A673 (cell line): Measurements from ENCODE around the gene SSTR5. TPM values are rescaled to one million over a fixed set of nuclear protein-coding genes. Genes with fewer than 3 reads are reported as not detected.

Experiments used
- BruUV-seq: library from RNA; stranded (reverse); fragments of 400-500 nt; replicated peaks from 2 replicates; lab custom pipeline; 2021; lab: Mats Ljungman, UMichigan
- CTCF ChIA-PET: fragments of 300-600 bp; sonication (Branson Sonifier 250); formaldehyde crosslinking; loops from one replicate; lab custom pipeline; 2022; ENCODE audit warnings: antibody characterized with exemption; lab: Charles Lee
- POLR2A ChIA-PET: fragments of 300-600 bp; sonication (Branson Sonifier 250); formaldehyde crosslinking; loops from one replicate; lab custom pipeline; 2022; ENCODE audit warnings: antibody characterized with exemption; ENCODE audit not compliant: low non-redundant PET; lab: Charles Lee
- DNase-seq: peaks from one replicate; pipeline ENCODE4 v3.0.0-alpha.2; 2015; ENCODE audit warnings: low spot score
- H3K27ac ChIP-seq: fragments of 200-600 bp; sonication (generic); 2 replicates; pipeline ENCODE4 v1.5.1; 2016; ENCODE audit warnings: mixed run types, low read depth, mild to moderate bottlenecking, mixed read lengths, antibody characterized with exemption, low read length; ENCODE audit not compliant: poor library complexity, severe bottlenecking
- H3K27me3 ChIP-seq: fragments of 200-600 bp; sonication (generic); replicated peaks from 2 replicates; pipeline ENCODE4 v1.6.1; 2017; ENCODE audit warnings: mixed run types, low read depth, mild to moderate bottlenecking, mixed read lengths, antibody characterized with exemption, low read length; ENCODE audit not compliant: insufficient read depth, poor library complexity
- H3K36me3 ChIP-seq: fragments of 200-600 bp; sonication (generic); 2 replicates; pipeline ENCODE4 v1.6.1; 2016; ENCODE audit warnings: mixed run types, mild to moderate bottlenecking, mixed read lengths, antibody characterized with exemption, low read length; ENCODE audit not compliant: insufficient read depth, poor library complexity, severe bottlenecking
- H3K4me1 ChIP-seq: fragments of 200-600 bp; sonication (generic); 2 replicates; pipeline ENCODE4 v1.6.1; 2017; ENCODE audit warnings: mixed run types, mild to moderate bottlenecking, mixed read lengths, antibody characterized with exemption, low read length; ENCODE audit not compliant: insufficient read depth, poor library complexity, severe bottlenecking
- H3K4me3 ChIP-seq: fragments of 200-600 bp; sonication (generic); 2 replicates; pipeline ENCODE4 v1.5.1; 2016; ENCODE audit warnings: low read depth, mixed run types, mild to moderate bottlenecking, mixed read lengths, low read length; ENCODE audit not compliant: poor library complexity, severe bottlenecking
- H3K9me3 ChIP-seq: fragments of 200-600 bp; sonication (generic); 2 replicates; pipeline ENCODE4 v1.6.1; 2016; ENCODE audit warnings: mixed run types, low read depth, mild to moderate bottlenecking, mixed read lengths, antibody characterized with exemption, low read length; ENCODE audit not compliant: poor library complexity, severe bottlenecking
- CTCF ChIP-seq: fragments of 300-800, 200-600 bp; sonication (generic); conservative IDR thresholded peaks from 2 replicates; pipeline ENCODE4 v1.5.1; 2017; ENCODE audit warnings: low read depth, mild to moderate bottlenecking, antibody characterized with exemption, low read length, moderate library complexity, mixed read lengths
- EZH2 ChIP-seq: fragments of 200-600 bp; sonication (generic); IDR thresholded peaks from 2 replicates; pipeline ENCODE4 v1.6.1; 2017; ENCODE audit warnings: borderline replicate concordance, low read depth, mild to moderate bottlenecking, mixed read lengths, antibody characterized with exemption, low read length; ENCODE audit not compliant: poor library complexity, severe bottlenecking
- intact Hi-C: fragments of 100-400 bp; cut with micrococcal nuclease; formaldehyde crosslinking; loops from one replicate; pipeline ENCODE4 v1.10.0; 2022; ENCODE audit not compliant: unreplicated experiment
- total RNA-seq: library from RNA; stranded (reverse); gene quantifications from 2 replicates; pipeline ENCODE4 v1.2.3, GENCODE V29; 2021

The SSTR5 gene
- total RNA-seq, 1 experiment from 2014 or later = not detected

- Histone ChIP-seq H3K9me3 (no peaks in the 10 kb centered on the region), H3K27me3 (no peaks in the 10 kb centered on the region), H3K36me3 (no peaks in the 10 kb centered on the region), H3K4me3 (no peak overlapping the region), H3K4me1 (peaks cover 10% of the 10 kb centered on the region), H3K27ac (no peak overlapping the region)
- POLR2A ChIA-PET = no interaction called here
- intact Hi-C loops = no loop called here
- TF ChIP-seq CTCF (no peak), EZH2 (no peak)
- BruUV-seq = no TSS peak
- no peak for DNase-seq
- CTCF ChIA-PET = no interaction called here
Observed at GRCh38 chr16:1026057-1026783, 46.3 kb upstream of the SSTR5 start.

- CTCF ChIA-PET = no interaction called here
- no peak for DNase-seq
- TF ChIP-seq CTCF = no peak
- no peak for TF ChIP-seq EZH2
- BruUV-seq = no TSS peak
- Histone ChIP-seq H3K36me3 (no peaks in the 10 kb centered on the region), H3K4me3 (no peak overlapping the region), H3K9me3 (no peaks in the 10 kb centered on the region), H3K27me3 (no peaks in the 10 kb centered on the region), H3K4me1 (peaks cover 7% of the 10 kb centered on the region), H3K27ac (no peak overlapping the region)
- intact Hi-C loops = no loop called here
- POLR2A ChIA-PET = no interaction called here
Observed at GRCh38 chr16:1026784-1027500, 45.6 kb upstream of the SSTR5 start.

- ChIA-PET POLR2A (no interaction called here), CTCF (no interaction called here)
- no peaks in the 10 kb centered on the region for H3K9me3 ChIP-seq
- no peak overlapping the region for H3K4me3 ChIP-seq
- intact Hi-C loops = no loop called here
- DNase-seq = no peak
- H3K4me1 ChIP-seq = peaks cover 2% of the 10 kb centered on the region
- H3K27me3 ChIP-seq = no peaks in the 10 kb centered on the region
- no peaks in the 10 kb centered on the region for H3K36me3 ChIP-seq
- no peak for TF ChIP-seq EZH2
- TF ChIP-seq CTCF = no peak
- no TSS peak for BruUV-seq
- no peak overlapping the region for H3K27ac ChIP-seq
Observed at GRCh38 chr16:1027501-1027815, 45.1 kb upstream of the SSTR5 start.
